ENCODE measurements around the gene SLC10A7.

SLC10A7 gene

DNA sequence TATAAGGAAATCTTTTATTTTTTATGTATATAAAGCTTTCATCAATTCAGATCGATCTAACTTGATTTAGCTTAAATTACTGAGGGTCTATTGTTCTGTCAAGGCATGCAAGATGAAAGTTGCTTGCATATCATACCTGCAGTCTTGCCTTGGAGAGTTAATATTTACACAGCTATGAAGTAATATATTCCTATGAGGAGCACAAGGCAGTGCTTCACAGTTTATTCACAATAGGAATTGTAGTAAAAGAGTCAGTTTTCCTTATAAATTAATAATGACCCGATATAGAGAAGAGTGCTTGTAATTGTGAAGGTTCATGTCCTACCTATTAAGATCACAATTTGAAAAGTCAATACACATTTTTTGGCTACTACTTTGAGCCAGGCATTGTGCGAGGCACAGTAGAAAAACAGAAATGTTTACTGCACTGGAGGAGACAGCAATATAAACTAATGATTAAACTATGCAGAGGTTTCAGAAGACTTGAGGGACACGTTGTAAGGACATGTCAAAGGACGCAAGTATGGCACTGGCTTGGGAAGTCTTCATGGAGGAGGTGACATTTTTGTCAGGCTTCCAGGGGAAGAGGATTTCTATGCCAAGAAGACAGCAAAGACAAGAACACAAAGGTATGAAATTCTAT lies 268.6 kb downstream of the SLC10A7 start:
- no peak for ATAC-seq (replicated peaks; ENCODE audit: extremely low read depth, poor library complexity, severe bottlenecking)
- no peak for DNase-seq (ENCODE audit: low spot score in 2 of 2)
- Mint-ChIP-seq H3K27ac (ENCODE audit: low read depth) (no peak overlapping the region), H3K9me3 (no peaks in the 10 kb centered on the region), H3K4me3 (no peak overlapping the region), H3K36me3 (ENCODE audit: insufficient read depth) (no peaks in the 10 kb centered on the region), H3K4me1 (no peaks in the 10 kb centered on the region), H3K27me3 (no peaks in the 10 kb centered on the region)

DNA sequence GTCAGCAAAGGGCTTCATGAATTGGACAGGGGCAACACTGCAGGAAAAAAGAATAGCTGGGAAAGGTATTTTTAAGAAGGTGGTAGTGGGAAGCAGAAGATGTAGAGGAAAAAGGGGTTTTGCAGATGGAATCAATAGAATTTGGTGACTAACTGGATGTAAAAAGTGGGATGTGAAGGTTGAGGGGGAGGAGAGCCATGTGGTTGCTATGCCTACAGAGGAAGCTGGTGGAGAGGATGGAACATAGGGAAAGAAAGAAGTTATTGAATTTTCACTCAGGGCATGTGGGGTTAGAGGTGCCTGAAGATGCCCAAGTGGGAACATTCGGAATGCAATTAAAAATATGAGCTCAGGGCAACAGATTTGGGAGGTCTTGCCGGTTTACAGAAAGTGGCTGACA lies 274.4 kb downstream of the SLC10A7 start:
- ATAC-seq (replicated peaks; ENCODE audit: extremely low read depth, poor library complexity, severe bottlenecking): no peak
- no peak overlapping the region for H3K4me3 Mint-ChIP-seq
- H3K36me3 Mint-ChIP-seq (ENCODE audit: insufficient read depth): peaks cover 2% of the 10 kb centered on the region
- DNase-seq (ENCODE audit: low spot score in 2 of 2): no peak
- no peak overlapping the region for H3K27ac Mint-ChIP-seq (ENCODE audit: low read depth)
- H3K4me1 Mint-ChIP-seq: peaks cover 9% of the 10 kb centered on the region
- no peaks in the 10 kb centered on the region for H3K9me3 Mint-ChIP-seq
- H3K27me3 Mint-ChIP-seq: peaks cover 16% of the 10 kb centered on the region

GRCh38 chr4:146246381-146246780 lies 275.4 kb downstream of the SLC10A7 start:
- H3K27ac Mint-ChIP-seq (ENCODE audit: low read depth): no peak overlapping the region
- DNase-seq (ENCODE audit: low spot score in 2 of 2) (no peak), ATAC-seq (replicated peaks; ENCODE audit: extremely low read depth, poor library complexity, severe bottlenecking) (no peak)
- H3K9me3 Mint-ChIP-seq: no peaks in the 10 kb centered on the region
- peaks cover 2% of the 10 kb centered on the region for H3K36me3 Mint-ChIP-seq (ENCODE audit: insufficient read depth)
- no peak overlapping the region for H3K4me3 Mint-ChIP-seq
- H3K27me3 Mint-ChIP-seq: peaks cover 24% of the 10 kb centered on the region
- H3K4me1 Mint-ChIP-seq: peaks cover 9% of the 10 kb centered on the region

- Mint-ChIP-seq H3K36me3 (ENCODE audit: insufficient read depth) (peaks cover 2% of the 10 kb centered on the region), H3K27me3 (peaks cover 24% of the 10 kb centered on the region), H3K4me3 (no peak overlapping the region), H3K9me3 (no peaks in the 10 kb centered on the region), H3K27ac (ENCODE audit: low read depth) (no peak overlapping the region), H3K4me1 (peaks cover 9% of the 10 kb centered on the region)
- DNase-seq (ENCODE audit: low spot score in 2 of 2): no peak
- ATAC-seq (replicated peaks; ENCODE audit: extremely low read depth, poor library complexity, severe bottlenecking): no peak
Measured at GRCh38 chr4:146245850-146246249, 275.9 kb downstream of the SLC10A7 start.

- H3K9me3 Mint-ChIP-seq: no peaks in the 10 kb centered on the region
- no peak overlapping the region for H3K4me3 Mint-ChIP-seq
- no peak overlapping the region for H3K27ac Mint-ChIP-seq (ENCODE audit: low read depth)
- no peak for ATAC-seq (replicated peaks; ENCODE audit: extremely low read depth, poor library complexity, severe bottlenecking)
- peaks cover 2% of the 10 kb centered on the region for H3K36me3 Mint-ChIP-seq (ENCODE audit: insufficient read depth)
- H3K27me3 Mint-ChIP-seq: peaks cover 24% of the 10 kb centered on the region
- H3K4me1 Mint-ChIP-seq: peaks cover 9% of the 10 kb centered on the region
- DNase-seq (ENCODE audit: low spot score in 2 of 2): no peak
Measured at GRCh38 chr4:146245246-146245645, 276.5 kb downstream of the SLC10A7 start.

DNA sequence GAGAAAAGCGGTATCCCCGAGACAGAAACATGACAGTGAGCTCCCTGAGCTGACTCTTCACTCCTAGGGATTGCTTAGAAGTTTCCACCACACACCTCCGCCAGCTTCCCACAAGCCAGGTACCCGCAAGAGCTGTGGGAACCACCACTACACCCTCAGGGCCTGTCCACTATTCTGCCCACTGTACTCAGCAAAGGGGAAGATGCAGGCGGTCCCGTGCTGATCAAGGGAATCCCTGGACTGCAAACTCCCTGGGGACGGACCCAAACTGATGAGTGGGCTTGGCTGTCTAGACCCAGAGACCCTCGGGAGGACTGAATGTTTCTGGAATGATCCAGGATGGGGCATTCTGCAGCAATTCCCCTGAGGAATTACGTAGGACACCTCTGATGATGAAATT lies 277.2 kb downstream of the SLC10A7 start:
- Mint-ChIP-seq H3K4me3 (no peak overlapping the region), H3K9me3 (no peaks in the 10 kb centered on the region), H3K4me1 (peaks cover 9% of the 10 kb centered on the region), H3K27me3 (peaks cover 24% of the 10 kb centered on the region), H3K36me3 (ENCODE audit: insufficient read depth) (peaks cover 2% of the 10 kb centered on the region), H3K27ac (ENCODE audit: low read depth) (no peak overlapping the region)
- DNase-seq (ENCODE audit: low spot score in 2 of 2) (no peak), ATAC-seq (replicated peaks; ENCODE audit: extremely low read depth, poor library complexity, severe bottlenecking) (no peak)

- H3K27me3 Mint-ChIP-seq: peaks cover 24% of the 10 kb centered on the region
- H3K4me1 Mint-ChIP-seq: peaks cover 9% of the 10 kb centered on the region
- no peak for ATAC-seq (replicated peaks; ENCODE audit: extremely low read depth, poor library complexity, severe bottlenecking)
- H3K36me3 Mint-ChIP-seq (ENCODE audit: insufficient read depth): peaks cover 2% of the 10 kb centered on the region
- H3K4me3 Mint-ChIP-seq: no peak overlapping the region
- no peak overlapping the region for H3K27ac Mint-ChIP-seq (ENCODE audit: low read depth)
- H3K9me3 Mint-ChIP-seq: no peaks in the 10 kb centered on the region
- DNase-seq (ENCODE audit: low spot score in 2 of 2): no peak
Measured at GRCh38 chr4:146243883-146244277, 277.9 kb downstream of the SLC10A7 start.

DNA sequence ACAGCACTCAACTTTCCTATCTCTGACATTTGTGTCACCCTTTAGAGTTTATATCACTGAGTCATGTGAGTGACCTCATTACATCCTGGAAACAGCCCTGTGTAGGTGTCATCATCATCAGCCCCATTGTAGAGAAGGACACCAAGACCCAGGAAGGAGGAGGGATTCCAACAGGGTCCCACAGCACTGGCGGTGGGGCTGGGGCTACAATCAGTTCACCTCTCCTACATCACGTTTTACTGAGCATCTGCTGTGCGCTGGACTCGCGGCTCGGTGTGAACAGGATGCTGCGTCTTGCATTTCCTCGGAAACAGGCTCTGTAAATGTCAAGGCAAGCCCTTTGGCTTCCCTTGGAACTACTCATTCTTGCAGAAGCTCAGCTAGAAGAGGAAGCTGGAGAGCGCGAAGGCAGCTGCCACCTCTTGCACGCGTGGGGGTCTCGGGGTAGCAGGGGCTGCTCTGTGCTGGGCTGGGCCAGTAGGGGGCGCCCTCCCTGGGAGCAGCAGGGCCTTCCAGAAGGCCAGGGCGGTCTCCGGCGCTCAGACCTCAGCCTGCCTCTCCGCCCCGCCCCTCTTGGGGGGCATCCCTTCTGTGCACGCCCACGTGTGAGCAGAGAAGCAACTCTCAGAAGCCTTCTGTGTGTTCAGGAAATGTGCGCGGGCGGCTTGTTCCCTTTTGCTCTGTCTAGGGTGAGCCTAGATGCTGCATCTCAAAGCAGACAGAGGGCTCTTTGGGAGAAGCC lies 278.4 kb downstream of the SLC10A7 start:
- peaks cover 9% of the 10 kb centered on the region for H3K4me1 Mint-ChIP-seq
- no peaks in the 10 kb centered on the region for H3K9me3 Mint-ChIP-seq
- H3K27ac Mint-ChIP-seq (ENCODE audit: low read depth): no peak overlapping the region
- H3K4me3 Mint-ChIP-seq: no peak overlapping the region
- H3K27me3 Mint-ChIP-seq: peaks cover 24% of the 10 kb centered on the region
- ATAC-seq (replicated peaks; ENCODE audit: extremely low read depth, poor library complexity, severe bottlenecking) (peak; percentile 49), DNase-seq (ENCODE audit: low spot score in 2 of 2) (peak in 1 of 2 donors; percentile 17)
- H3K36me3 Mint-ChIP-seq (ENCODE audit: insufficient read depth): peaks cover 2% of the 10 kb centered on the region

DNA sequence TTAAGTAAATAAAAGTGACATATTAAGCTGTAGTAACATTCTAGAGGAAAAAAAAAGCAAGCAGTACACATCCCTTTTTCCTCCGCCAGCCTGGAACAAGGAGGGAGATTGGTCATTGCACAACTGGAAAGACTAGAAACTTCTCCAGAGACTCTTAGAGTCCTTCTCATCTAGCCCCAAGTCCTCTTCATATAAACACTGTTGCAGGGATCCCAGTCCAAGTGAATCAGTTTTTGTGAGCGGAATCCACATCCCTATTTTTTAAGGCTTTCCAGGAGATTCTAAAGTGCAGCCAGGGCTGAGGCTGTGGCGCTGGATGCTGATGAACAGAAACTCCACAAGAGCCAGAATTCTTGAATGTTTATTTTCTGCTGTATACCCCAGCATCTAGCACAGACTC lies 283.6 kb downstream of the SLC10A7 start:
- DNase-seq (ENCODE audit: low spot score in 2 of 2) (no peak), ATAC-seq (replicated peaks; ENCODE audit: extremely low read depth, poor library complexity, severe bottlenecking) (no peak)
- H3K27me3 Mint-ChIP-seq: peaks cover 42% of the 10 kb centered on the region
- no peak overlapping the region for H3K4me3 Mint-ChIP-seq
- peaks cover 1% of the 10 kb centered on the region for H3K4me1 Mint-ChIP-seq
- no peaks in the 10 kb centered on the region for H3K9me3 Mint-ChIP-seq
- no peak overlapping the region for H3K27ac Mint-ChIP-seq (ENCODE audit: low read depth)
- no peaks in the 10 kb centered on the region for H3K36me3 Mint-ChIP-seq (ENCODE audit: insufficient read depth)

DNA sequence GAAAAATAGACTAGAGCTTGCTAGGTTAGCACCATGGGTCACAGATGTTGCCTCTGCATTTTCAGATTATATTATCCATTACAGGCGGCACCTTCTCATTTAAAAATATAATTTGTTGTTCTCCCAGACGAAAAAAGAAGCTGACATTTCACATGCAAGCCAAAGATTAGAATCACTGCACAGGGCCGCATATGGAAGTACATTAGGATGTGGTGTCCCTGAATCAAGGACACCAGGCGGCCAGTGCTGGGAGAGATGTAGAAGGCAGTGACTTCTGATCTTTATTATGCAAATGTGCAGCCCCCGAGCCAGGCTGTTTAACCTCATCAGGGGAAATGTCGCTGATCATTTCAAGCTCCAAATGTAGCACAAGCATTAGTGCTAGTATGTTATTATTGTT lies 284.6 kb downstream of the SLC10A7 start:
- no peaks in the 10 kb centered on the region for H3K4me1 Mint-ChIP-seq
- H3K27ac Mint-ChIP-seq (ENCODE audit: low read depth): no peak overlapping the region
- H3K27me3 Mint-ChIP-seq: peaks cover 41% of the 10 kb centered on the region
- no peak for ATAC-seq (replicated peaks; ENCODE audit: extremely low read depth, poor library complexity, severe bottlenecking)
- no peak overlapping the region for H3K4me3 Mint-ChIP-seq
- H3K9me3 Mint-ChIP-seq: no peaks in the 10 kb centered on the region
- no peaks in the 10 kb centered on the region for H3K36me3 Mint-ChIP-seq (ENCODE audit: insufficient read depth)
- DNase-seq (ENCODE audit: low spot score in 2 of 2): no peak

GRCh38 chr4:146236216-146236615 lies 285.5 kb downstream of the SLC10A7 start:
- H3K4me1 Mint-ChIP-seq: no peaks in the 10 kb centered on the region
- H3K4me3 Mint-ChIP-seq: no peak overlapping the region
- ATAC-seq (replicated peaks; ENCODE audit: extremely low read depth, poor library complexity, severe bottlenecking) (no peak), DNase-seq (ENCODE audit: low spot score in 2 of 2) (no peak)
- peaks cover 34% of the 10 kb centered on the region for H3K27me3 Mint-ChIP-seq
- no peak overlapping the region for H3K27ac Mint-ChIP-seq (ENCODE audit: low read depth)
- H3K36me3 Mint-ChIP-seq (ENCODE audit: insufficient read depth): no peaks in the 10 kb centered on the region
- no peaks in the 10 kb centered on the region for H3K9me3 Mint-ChIP-seq

DNA sequence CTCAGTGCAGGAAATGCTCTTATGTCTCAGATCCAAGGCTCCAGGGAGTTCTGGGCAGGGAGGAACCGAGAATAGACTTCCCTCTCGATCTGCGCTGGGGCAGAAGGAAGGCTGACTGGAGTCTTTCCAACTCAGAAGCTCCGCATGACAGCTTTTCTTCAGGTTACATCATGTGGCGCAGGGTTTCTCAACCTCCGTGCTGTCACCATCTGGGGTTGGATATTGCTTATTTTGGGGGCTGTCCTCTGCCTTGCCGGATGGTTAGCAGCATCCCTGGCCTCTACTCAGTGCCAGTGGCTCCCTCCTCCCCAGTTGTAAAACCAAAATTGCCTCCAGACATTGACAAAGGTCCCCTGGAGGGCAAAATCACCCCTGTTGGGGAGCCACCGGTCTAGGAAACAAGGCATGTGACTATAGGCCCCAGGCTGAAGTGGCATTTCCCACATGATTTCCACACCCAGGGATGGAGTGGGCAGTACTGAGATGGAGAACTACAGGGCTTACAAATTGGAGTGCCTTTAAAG lies 286.0 kb downstream of the SLC10A7 start:
- Mint-ChIP-seq H3K9me3 (no peaks in the 10 kb centered on the region), H3K4me3 (no peak overlapping the region), H3K27ac (ENCODE audit: low read depth) (no peak overlapping the region), H3K27me3 (peaks cover 34% of the 10 kb centered on the region), H3K4me1 (no peaks in the 10 kb centered on the region), H3K36me3 (ENCODE audit: insufficient read depth) (no peaks in the 10 kb centered on the region)
- ATAC-seq (replicated peaks; ENCODE audit: extremely low read depth, poor library complexity, severe bottlenecking) (no peak), DNase-seq (ENCODE audit: low spot score in 2 of 2) (no peak)

GRCh38 chr4:146232131-146232722 lies 289.5 kb downstream of the SLC10A7 start:
- Mint-ChIP-seq H3K9me3 (no peaks in the 10 kb centered on the region), H3K27ac (ENCODE audit: low read depth) (no peak overlapping the region), H3K36me3 (ENCODE audit: insufficient read depth) (no peaks in the 10 kb centered on the region), H3K4me3 (no peak overlapping the region), H3K27me3 (peaks cover 25% of the 10 kb centered on the region), H3K4me1 (no peaks in the 10 kb centered on the region)
- ATAC-seq (replicated peaks; ENCODE audit: extremely low read depth, poor library complexity, severe bottlenecking): no peak
- DNase-seq (ENCODE audit: low spot score in 2 of 2): no peak
